Measurements from ENCODE around the gene GUCY1A1.

- TF ChIP-seq CTCF (IDR thresholded peaks at IDR 0.05) (no peak), ZNF512 (CRISPR knock-in tag; IDR thresholded peaks at IDR 0.05; ENCODE audit: borderline replicate concordance) (no peak), HMGXB4 (CRISPR knock-in tag; IDR thresholded peaks at IDR 0.05) (no peak), MAX (CRISPR knock-in tag; IDR thresholded peaks at IDR 0.05) (no peak), USF1 (CRISPR knock-in tag; IDR thresholded peaks at IDR 0.05) (no peak), ZBTB21 (CRISPR knock-in tag; IDR thresholded peaks at IDR 0.05; ENCODE audit: borderline replicate concordance) (no peak), NR2C2 (CRISPR knock-in tag; IDR thresholded peaks at IDR 0.05) (no peak), ZBTB43 (CRISPR knock-in tag; IDR thresholded peaks at IDR 0.05) (no peak), ETV6 (CRISPR knock-in tag; IDR thresholded peaks at IDR 0.05) (no peak), SP1 (CRISPR knock-in tag; conservative IDR thresholded peaks at IDR 0.05) (no peak), HMGA2 (CRISPR knock-in tag; IDR thresholded peaks at IDR 0.05) (no peak), NFYB (CRISPR knock-in tag; conservative IDR thresholded peaks at IDR 0.05; ENCODE audit: low read depth) (no peak), ATF1 (CRISPR knock-in tag; IDR thresholded peaks at IDR 0.05) (no peak)
Measured at GRCh38 chr4:155639704-155640523, 26.7 kb upstream of the GUCY1A1 start.

All from WTC11 (cell line).